Panc1 (cell line): ENCODE results near the gene RIMBP2. TPM values are rescaled to one million over a fixed set of nuclear protein-coding genes. Genes with fewer than 3 reads are reported as not detected.

Source experiments
- ATAC-seq: fragments of 200-7000 bp; cut with Tn5 transposase; 2 replicates; pipeline ENCODE4 v1.9.1; 2020; ENCODE audit warnings: mild to moderate bottlenecking, moderate library complexity
- BruUV-seq: library from RNA; stranded (reverse); fragments of 400-500 nt; replicated peaks from 2 replicates; lab custom pipeline; 2021; lab: Mats Ljungman, UMichigan
- CTCF ChIA-PET: fragments of 300-600 bp; sonication (Branson Sonifier 250); formaldehyde crosslinking; loops from one replicate; lab custom pipeline; 2022; ENCODE audit warnings: antibody characterized with exemption; lab: Charles Lee
- POLR2A ChIA-PET: fragments of 300-600 bp; sonication (Branson Sonifier 250); formaldehyde crosslinking; loops from one replicate; lab custom pipeline; 2022; ENCODE audit warnings: antibody characterized with exemption; lab: Charles Lee
- DNase-seq: peaks from one replicate; pipeline ENCODE4 v3.0.0-alpha.2; 2010; ENCODE audit warnings: low read depth, low spot score
- H3K27ac ChIP-seq: 2 replicates; pipeline ENCODE4 v1.5.1; 2011; ENCODE audit warnings: mild to moderate bottlenecking, low read length, inconsistent platforms
- H3K27me3 ChIP-seq: fragments of 200-500 bp; sonication (Bioruptor generic); 2 replicates; pipeline ENCODE4 v1.6.0; 2014; ENCODE audit warnings: low read length, inconsistent platforms; ENCODE audit not compliant: control insufficient read depth, insufficient read depth
- H3K36me3 ChIP-seq: fragments of 200-500 bp; sonication (Bioruptor generic); 2 replicates; pipeline ENCODE4 v1.5.1; 2014; ENCODE audit warnings: inconsistent platforms, mild to moderate bottlenecking, low read length, moderate library complexity; ENCODE audit not compliant: control insufficient read depth, insufficient read depth
- H3K4me1 ChIP-seq: 2 replicates; pipeline ENCODE4 v1.5.1; 2011; ENCODE audit warnings: inconsistent platforms, mild to moderate bottlenecking, low read length, moderate library complexity; ENCODE audit not compliant: control insufficient read depth, insufficient read depth
- H3K4me3 ChIP-seq, 2 experiments: 2 replicates each; pipeline ENCODE4 v1.5.1; 2011 to 2012; ENCODE audit warnings: low read depth in 2 of 2, low read length in 2 of 2, mild to moderate bottlenecking in 2 of 2, inconsistent platforms in 1 of 2, moderate library complexity in 1 of 2
- H3K9me3 ChIP-seq: fragments of 200-500 bp; sonication (Bioruptor generic); 2 replicates; pipeline ENCODE4 v1.5.1; 2014; ENCODE audit warnings: low read depth, mild to moderate bottlenecking, inconsistent platforms, low read length, moderate library complexity; ENCODE audit not compliant: control insufficient read depth, insufficient read depth
- POLR2AphosphoS5 ChIP-seq: IDR thresholded peaks from 2 replicates; pipeline ENCODE4 v1.6.1; 2012; ENCODE audit warnings: mild to moderate bottlenecking, low read depth, low read length, moderate library complexity
- SIN3A ChIP-seq: IDR thresholded peaks from 2 replicates; pipeline ENCODE4 v1.6.1; 2012; ENCODE audit warnings: low read depth, mild to moderate bottlenecking, low read length, moderate library complexity, borderline replicate concordance; ENCODE audit not compliant: insufficient read depth
- TCF7L2 ChIP-seq: IDR thresholded peaks from 2 replicates; pipeline ENCODE4 v1.6.1; 2011; ENCODE audit warnings: mild to moderate bottlenecking, low read depth, low read length, inconsistent platforms
- in situ Hi-C: cut with HindIII; loops from 2 replicates; pipeline ENCODE4 v1.10.0; 2016; ENCODE audit warnings: low sequenced_read_pairs, low pct_unique_long_range_greater_than_20kb
- intact Hi-C: fragments of 100-400 bp; cut with micrococcal nuclease; formaldehyde crosslinking; loops from one replicate; pipeline ENCODE4 v1.10.0; 2022; ENCODE audit not compliant: unreplicated experiment
- total RNA-seq: library from RNA; stranded (reverse); gene quantifications from one replicate; pipeline ENCODE4 v1.2.1, GENCODE V29; 2021; ENCODE audit not compliant: unreplicated experiment
- TF ChIP-seq, protein P1 (sequence below), 2 experiments: IDR thresholded peaks; 2 replicates each; pipeline ENCODE4 v1.6.1; 2011 to 2012; ENCODE audit warnings: low read depth in 2 of 2, control low read depth in 1 of 2, low read length in 1 of 2, mild to moderate bottlenecking in 1 of 2, moderate library complexity in 1 of 2; ENCODE audit not compliant: insufficient read depth in 1 of 2
- TF ChIP-seq, protein P2 (sequence below): fragments of 450-650 bp; IDR thresholded peaks from 2 replicates; pipeline ENCODE4 v1.5.1; 2017; ENCODE audit warnings: mild to moderate bottlenecking

The RIMBP2 gene
- total RNA-seq, 1 experiment from 2014 or later = not detected

DNA sequence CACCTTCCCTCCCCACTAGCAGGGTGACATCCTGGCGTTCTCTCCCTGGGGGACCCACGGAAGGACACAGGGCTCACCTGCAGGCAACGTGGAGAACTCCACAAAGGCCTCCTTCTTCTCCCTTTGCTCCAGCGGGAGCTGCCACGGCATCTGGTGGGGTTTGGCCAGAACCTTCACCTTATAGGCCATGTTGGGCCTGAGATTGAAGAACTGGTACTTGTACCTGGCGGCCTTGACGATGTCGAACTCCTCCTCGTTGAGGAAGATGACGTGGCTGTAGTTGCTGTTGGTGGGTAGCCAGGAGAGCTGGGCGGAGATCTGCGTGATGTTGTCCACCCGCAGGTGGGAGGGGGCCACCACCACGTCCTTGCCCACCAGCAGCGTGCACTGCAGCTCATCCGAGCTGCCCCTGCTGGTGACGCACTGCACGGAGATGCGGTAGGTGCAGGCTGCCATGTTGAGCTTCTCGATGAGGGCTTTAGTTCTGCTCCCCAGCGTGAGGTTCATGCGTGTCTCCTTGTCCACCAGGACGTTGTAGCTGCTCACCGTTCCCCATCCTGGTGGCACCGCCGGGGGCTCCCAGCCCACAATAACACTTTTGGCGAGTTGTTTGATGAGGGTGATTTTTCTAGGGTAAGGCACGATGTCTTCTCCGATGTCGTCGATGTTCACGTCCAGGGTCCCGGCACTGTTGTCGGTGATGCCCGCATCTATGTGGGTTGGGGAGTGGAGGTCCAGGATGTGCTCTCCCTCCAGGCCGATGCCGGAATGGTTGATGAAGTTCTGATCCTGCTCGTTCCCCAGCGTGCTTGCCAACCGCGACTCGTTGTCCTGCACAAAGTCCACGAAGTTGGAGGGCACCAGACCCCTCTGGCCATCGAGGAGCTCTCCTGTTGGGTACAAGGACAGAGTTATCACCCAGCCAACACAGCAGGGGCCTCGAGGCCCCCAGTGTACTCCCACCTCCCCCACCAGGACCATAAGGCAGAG is 274.0 kb downstream of the RIMBP2 start:
- CTCF ChIA-PET = no interaction called here
- no TSS peak for BruUV-seq
- intact Hi-C loops = no loop called here

DNA sequence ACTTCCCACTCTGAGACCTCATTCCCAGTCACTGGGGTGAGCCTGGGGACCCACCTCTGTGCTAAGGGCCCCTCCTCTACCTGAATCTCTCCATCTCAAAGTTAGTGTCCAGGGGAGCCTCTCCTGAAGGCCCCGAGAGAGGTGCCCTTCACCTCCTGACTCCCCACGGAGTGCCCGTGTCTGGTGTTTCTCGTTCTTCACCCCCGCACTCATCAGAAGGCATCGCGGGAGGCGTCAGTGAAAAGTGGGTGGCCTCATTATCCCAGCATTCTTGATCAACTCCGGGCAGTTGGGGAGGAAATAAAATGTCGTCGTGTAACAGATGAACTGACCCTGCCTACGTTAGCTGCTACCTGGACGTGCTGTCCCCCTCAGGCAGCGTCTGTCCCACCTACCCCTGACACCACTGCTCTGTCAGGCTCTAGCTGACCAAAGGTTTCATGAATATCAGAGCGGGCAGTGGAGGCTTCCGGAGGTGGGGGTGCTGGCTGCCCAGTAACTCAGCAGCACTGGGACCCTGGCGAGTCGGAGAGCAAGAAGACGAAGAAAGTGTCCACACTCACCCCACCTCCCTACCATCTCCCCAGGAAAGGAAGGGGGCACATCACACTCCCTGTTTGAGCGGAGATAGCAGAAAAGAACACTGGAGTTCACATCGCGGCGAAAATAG is 275.6 kb downstream of the RIMBP2 start:
- in situ Hi-C loops = no loop called here
- no TSS peak for BruUV-seq
- no peak for DNase-seq
- no peak for ATAC-seq
- no peaks in the 10 kb centered on the region for H3K4me1 ChIP-seq
- no peaks in the 10 kb centered on the region for H3K9me3 ChIP-seq
- TF ChIP-seq SIN3A (no peak), TCF7L2 (no peak), POLR2AphosphoS5 (no peak)
- TF ChIP-seq, protein P1, sequence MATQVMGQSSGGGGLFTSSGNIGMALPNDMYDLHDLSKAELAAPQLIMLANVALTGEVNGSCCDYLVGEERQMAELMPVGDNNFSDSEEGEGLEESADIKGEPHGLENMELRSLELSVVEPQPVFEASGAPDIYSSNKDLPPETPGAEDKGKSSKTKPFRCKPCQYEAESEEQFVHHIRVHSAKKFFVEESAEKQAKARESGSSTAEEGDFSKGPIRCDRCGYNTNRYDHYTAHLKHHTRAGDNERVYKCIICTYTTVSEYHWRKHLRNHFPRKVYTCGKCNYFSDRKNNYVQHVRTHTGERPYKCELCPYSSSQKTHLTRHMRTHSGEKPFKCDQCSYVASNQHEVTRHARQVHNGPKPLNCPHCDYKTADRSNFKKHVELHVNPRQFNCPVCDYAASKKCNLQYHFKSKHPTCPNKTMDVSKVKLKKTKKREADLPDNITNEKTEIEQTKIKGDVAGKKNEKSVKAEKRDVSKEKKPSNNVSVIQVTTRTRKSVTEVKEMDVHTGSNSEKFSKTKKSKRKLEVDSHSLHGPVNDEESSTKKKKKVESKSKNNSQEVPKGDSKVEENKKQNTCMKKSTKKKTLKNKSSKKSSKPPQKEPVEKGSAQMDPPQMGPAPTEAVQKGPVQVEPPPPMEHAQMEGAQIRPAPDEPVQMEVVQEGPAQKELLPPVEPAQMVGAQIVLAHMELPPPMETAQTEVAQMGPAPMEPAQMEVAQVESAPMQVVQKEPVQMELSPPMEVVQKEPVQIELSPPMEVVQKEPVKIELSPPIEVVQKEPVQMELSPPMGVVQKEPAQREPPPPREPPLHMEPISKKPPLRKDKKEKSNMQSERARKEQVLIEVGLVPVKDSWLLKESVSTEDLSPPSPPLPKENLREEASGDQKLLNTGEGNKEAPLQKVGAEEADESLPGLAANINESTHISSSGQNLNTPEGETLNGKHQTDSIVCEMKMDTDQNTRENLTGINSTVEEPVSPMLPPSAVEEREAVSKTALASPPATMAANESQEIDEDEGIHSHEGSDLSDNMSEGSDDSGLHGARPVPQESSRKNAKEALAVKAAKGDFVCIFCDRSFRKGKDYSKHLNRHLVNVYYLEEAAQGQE (IDR thresholded peaks at IDR 0.05; ENCODE audit: insufficient read depth in 1 of 2, low read depth in 2 of 2, low read length in 1 of 2) = no peak
- TF ChIP-seq, protein P2, sequence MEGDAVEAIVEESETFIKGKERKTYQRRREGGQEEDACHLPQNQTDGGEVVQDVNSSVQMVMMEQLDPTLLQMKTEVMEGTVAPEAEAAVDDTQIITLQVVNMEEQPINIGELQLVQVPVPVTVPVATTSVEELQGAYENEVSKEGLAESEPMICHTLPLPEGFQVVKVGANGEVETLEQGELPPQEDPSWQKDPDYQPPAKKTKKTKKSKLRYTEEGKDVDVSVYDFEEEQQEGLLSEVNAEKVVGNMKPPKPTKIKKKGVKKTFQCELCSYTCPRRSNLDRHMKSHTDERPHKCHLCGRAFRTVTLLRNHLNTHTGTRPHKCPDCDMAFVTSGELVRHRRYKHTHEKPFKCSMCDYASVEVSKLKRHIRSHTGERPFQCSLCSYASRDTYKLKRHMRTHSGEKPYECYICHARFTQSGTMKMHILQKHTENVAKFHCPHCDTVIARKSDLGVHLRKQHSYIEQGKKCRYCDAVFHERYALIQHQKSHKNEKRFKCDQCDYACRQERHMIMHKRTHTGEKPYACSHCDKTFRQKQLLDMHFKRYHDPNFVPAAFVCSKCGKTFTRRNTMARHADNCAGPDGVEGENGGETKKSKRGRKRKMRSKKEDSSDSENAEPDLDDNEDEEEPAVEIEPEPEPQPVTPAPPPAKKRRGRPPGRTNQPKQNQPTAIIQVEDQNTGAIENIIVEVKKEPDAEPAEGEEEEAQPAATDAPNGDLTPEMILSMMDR = no peak
- no peak overlapping the region for H3K27ac ChIP-seq
- H3K36me3 ChIP-seq = no peaks in the 10 kb centered on the region
- ChIA-PET CTCF (no interaction called here), POLR2A (no interaction called here)
- intact Hi-C loops = no loop called here
- no peak overlapping the region for H3K4me3 ChIP-seq
- H3K27me3 ChIP-seq = peaks cover 4% of the 10 kb centered on the region; the same call in 1 of the 2 replicates

More for the DNA sequence above, 274.0 kb downstream of the RIMBP2 start:
- TF ChIP-seq SIN3A (no peak), TCF7L2 (no peak), POLR2AphosphoS5 (no peak)
- TF ChIP-seq, protein P1 (IDR thresholded peaks at IDR 0.05; ENCODE audit: insufficient read depth in 1 of 2, low read depth in 2 of 2, low read length in 1 of 2) = no peak
- TF ChIP-seq, protein P2 = no peak
- POLR2A ChIA-PET = no interaction called here
- Histone ChIP-seq H3K27ac (no peak overlapping the region), H3K27me3 (peaks cover 8% of the 10 kb centered on the region; the same call in 1 of the 2 replicates), H3K4me3 (no peak overlapping the region), H3K36me3 (no peaks in the 10 kb centered on the region), H3K9me3 (no peaks in the 10 kb centered on the region), H3K4me1 (no peaks in the 10 kb centered on the region)
- in situ Hi-C loops = no loop called here
- DNase-seq (no peak), ATAC-seq (no peak)
